SH-SY5Y (cell line): ENCODE results near the gene PIBF1.

ENCODE experiments used
- GATA2 ChIP-seq: IDR thresholded peaks from 2 replicates; pipeline ENCODE4 v1.6.1; 2011; ENCODE audit warnings: mild to moderate bottlenecking, low read depth, low read length
- GATA3 ChIP-seq: IDR thresholded peaks from 2 replicates; pipeline ENCODE4 v1.6.1; 2011; ENCODE audit warnings: low read depth, mild to moderate bottlenecking, low read length, moderate library complexity

PIBF1 gene

GRCh38 chr13:73057284-73058063, 275.5 kb downstream of the PIBF1 start:
- no peak for TF ChIP-seq GATA2
- TF ChIP-seq GATA3, result no peak

- no peak for TF ChIP-seq GATA2
- no peak for TF ChIP-seq GATA3
Observed at GRCh38 chr13:73058064-73058313, 276.1 kb downstream of the PIBF1 start.

- no peak for TF ChIP-seq GATA3
- TF ChIP-seq GATA2, result no peak
Observed at GRCh38 chr13:73058432-73058735, 276.5 kb downstream of the PIBF1 start.

- TF ChIP-seq GATA2, result no peak
- TF ChIP-seq GATA3, result no peak
Observed at GRCh38 chr13:73058736-73059459, 277.0 kb downstream of the PIBF1 start, which contains the start of gene KLF5. Gene KLF5, plus strand, starts transcription at chr13:73059005. Its CDS starts 323 bp downstream, at chr13:73059328.

- TF ChIP-seq GATA2, result no peak
- TF ChIP-seq GATA3, result no peak
Observed at GRCh38 chr13:73059460-73060250, 277.7 kb downstream of the PIBF1 start.

GRCh38 chr13:73060251-73061160, 278.6 kb downstream of the PIBF1 start:
- TF ChIP-seq GATA2 (no peak), GATA3 (no peak)

GRCh38 chr13:73061473-73061872, 279.5 kb downstream of the PIBF1 start:
- TF ChIP-seq GATA3 (no peak), GATA2 (no peak)

GRCh38 chr13:73061876-73062275, 279.9 kb downstream of the PIBF1 start:
- no peak for TF ChIP-seq GATA2
- TF ChIP-seq GATA3, result no peak

- TF ChIP-seq GATA3, result no peak
- TF ChIP-seq GATA2, result no peak
Observed at GRCh38 chr13:73062468-73062867, 280.5 kb downstream of the PIBF1 start.

GRCh38 chr13:73063166-73063565, 281.2 kb downstream of the PIBF1 start:
- TF ChIP-seq GATA3 (no peak), GATA2 (no peak)

GRCh38 chr13:73065036-73065435, 283.1 kb downstream of the PIBF1 start:
- TF ChIP-seq GATA2, result no peak
- TF ChIP-seq GATA3, result no peak

GRCh38 chr13:73065665-73066340, 283.9 kb downstream of the PIBF1 start:
- no peak for TF ChIP-seq GATA3
- TF ChIP-seq GATA2, result no peak
